ENCODE results near the gene KY. TPM values are rescaled to one million over a fixed set of nuclear protein-coding genes. Genes with fewer than 3 reads are reported as not detected.

The KY gene
- total and polyA plus RNA-seq, 12 donors: 1.3 to 21.1 (median 6.7) TPM

- no peaks in the 10 kb centered on the region for H3K27me3 ChIP-seq
- 96 to 98% (median 97%) methylated on average over 6 of the region's 6 CpGs for WGBS, 4 donors
- H3K4me3 ChIP-seq: no peak overlapping the region
- intact Hi-C loops (cut with DNase I): no loop called here
- TF ChIP-seq CTCF (IDR thresholded peaks at IDR 0.05): no peak
- no peak for TF ChIP-seq POLR2A (IDR thresholded peaks at IDR 0.05)
- no peak overlapping the region for H3K27ac ChIP-seq
- no peaks in the 10 kb centered on the region for H3K9me3 ChIP-seq (replicated peaks in 1 of 3)
- DNase-seq: no peak
- H3K36me3 ChIP-seq (replicated peaks in 1 of 2): no peaks in the 10 kb centered on the region
- no peaks in the 10 kb centered on the region for H3K4me1 ChIP-seq (replicated peaks in 1 of 2)
Observed at GRCh38 chr3:134563601-134564000, 87.2 kb downstream of the KY start.

GRCh38 chr3:134562055-134562454 is 88.8 kb downstream of the KY start:
- TF ChIP-seq POLR2A (IDR thresholded peaks at IDR 0.05): no peak
- TF ChIP-seq CTCF (IDR thresholded peaks at IDR 0.05): no peak
- H3K4me3 ChIP-seq: no peak overlapping the region
- no peaks in the 10 kb centered on the region for H3K36me3 ChIP-seq (replicated peaks in 1 of 2)
- H3K4me1 ChIP-seq (replicated peaks in 1 of 2): no peaks in the 10 kb centered on the region
- 91 to 97% (median 94%) methylated on average over 4 of the region's 4 CpGs for WGBS, 4 donors
- no peak overlapping the region for H3K27ac ChIP-seq
- DNase-seq: no peak
- intact Hi-C loops (cut with DNase I): no loop called here
- H3K27me3 ChIP-seq: no peaks in the 10 kb centered on the region
- no peaks in the 10 kb centered on the region for H3K9me3 ChIP-seq (replicated peaks in 1 of 3)

GRCh38 chr3:134559591-134559990 is 91.2 kb downstream of the KY start:
- 96 to 99% (median 99%) methylated on average over 3 of the region's 3 CpGs for WGBS, 4 donors
- no peak for DNase-seq
- no peak for TF ChIP-seq POLR2A (IDR thresholded peaks at IDR 0.05)
- no peak for TF ChIP-seq CTCF (IDR thresholded peaks at IDR 0.05)
- Histone ChIP-seq H3K36me3 (replicated peaks in 1 of 2) (no peaks in the 10 kb centered on the region), H3K9me3 (replicated peaks in 1 of 3) (no peaks in the 10 kb centered on the region), H3K27ac (no peak overlapping the region), H3K4me3 (no peak overlapping the region), H3K4me1 (replicated peaks in 1 of 2) (no peaks in the 10 kb centered on the region), H3K27me3 (no peaks in the 10 kb centered on the region)
- intact Hi-C loops (cut with DNase I): no loop called here

Other genes starting within 250 kb of the KY start
- 100 to 1,000 TPM in 4 of 9 donors, 10 to 100 TPM in 5; 51.4 to 150 (median 77.9) TPM for gene ANAPC13, start 165.0 kb downstream of the KY start, total RNA-seq
- 100 to 1,000 TPM in 1 of 3 donors, 10 to 100 TPM in 2; 51.1 to 186 (median 59.2) TPM for gene ANAPC13, start 165.0 kb downstream of the KY start, polyA plus RNA-seq
- gene CEP63, start 165.0 kb downstream of the KY start, total RNA-seq: 10 to 100 TPM in 8 of 9 donors, 1 to 10 TPM in 1; 8.8 to 43.7 (median 21.2) TPM
- 10 to 100 TPM; 11.2 to 40.2 (median 17.5) TPM for gene CEP63, start 165.0 kb downstream of the KY start, polyA plus RNA-seq
- 1 to 10 TPM in 5 of 9 donors, under 1 TPM in 4; 0.12 to 3.4 (median 1.0) TPM for gene EPHB1, start 144.2 kb upstream of the KY start, total RNA-seq
- gene EPHB1, start 144.2 kb upstream of the KY start, polyA plus RNA-seq: under 1 TPM; 0.10 to 0.56 (median 0.53) TPM

Measured in adrenal gland (tissue), 12 donors.